PC-3 (cell line): ENCODE results near the gene RBM6. TPM values are rescaled to one million over a fixed set of nuclear protein-coding genes. Genes with fewer than 3 reads are reported as not detected.
A peak's percentile ranks its signal among the peaks of the same experiment; 100 is the strongest.

Experiments used
- ATAC-seq: fragments of 200-7000 bp; cut with Tn5 transposase; 2 replicates; pipeline ENCODE4 v1.9.1; 2020; ENCODE audit warnings: mild to moderate bottlenecking, moderate library complexity
- BruUV-seq: library from RNA; stranded (reverse); fragments of 400-500 nt; replicated peaks from 2 replicates; lab custom pipeline; 2021; lab: Mats Ljungman, UMichigan
- CTCF ChIA-PET: fragments of 300-600 bp; sonication (Branson Sonifier 250); formaldehyde crosslinking; loops from one replicate; lab custom pipeline; 2022; ENCODE audit warnings: antibody characterized with exemption; lab: Charles Lee
- POLR2A ChIA-PET: fragments of 300-600 bp; sonication (Branson Sonifier 250); formaldehyde crosslinking; loops from one replicate; lab custom pipeline; 2022; ENCODE audit warnings: antibody characterized with exemption; ENCODE audit not compliant: unreplicated experiment; lab: Charles Lee
- DNase-seq: peaks from one replicate; pipeline ENCODE4 v3.0.0-alpha.2; 2015
- H2AFZ ChIP-seq: fragments of 300-600 bp; sonication (generic); 2 replicates; pipeline ENCODE4 v1.6.0; 2016; ENCODE audit warnings: antibody characterized with exemption, low read length
- H3F3A ChIP-seq: fragments of 300-600 bp; sonication (generic); one replicate; pipeline ENCODE4 v1.6.0; 2017; ENCODE audit warnings: antibody characterized with exemption, low read length, control low read depth, mild to moderate bottlenecking; ENCODE audit not compliant: unreplicated experiment
- H3K27ac ChIP-seq: fragments of 300-600 bp; sonication (generic); 2 replicates; pipeline ENCODE4 v1.5.1; 2016; ENCODE audit warnings: mild to moderate bottlenecking, low read length
- H3K27me3 ChIP-seq: fragments of 300-600 bp; sonication (generic); 2 replicates; pipeline ENCODE4 v1.6.1; 2016; ENCODE audit warnings: low read length, mixed read lengths
- H3K36me3 ChIP-seq: fragments of 300-600 bp; sonication (generic); 2 replicates; pipeline ENCODE4 v1.6.1; 2016; ENCODE audit warnings: low read depth, mixed run types, low read length, mixed read lengths
- H3K4me1 ChIP-seq: fragments of 300-600 bp; sonication (generic); 2 replicates; pipeline ENCODE4 v1.5.1; 2016; ENCODE audit warnings: low read length; ENCODE audit not compliant: insufficient read depth
- H3K4me2 ChIP-seq: fragments of 300-600 bp; sonication (generic); 2 replicates; pipeline ENCODE4 v1.6.0; 2016; ENCODE audit warnings: low read length
- H3K4me3 ChIP-seq: fragments of 300-600 bp; sonication (generic); 2 replicates; pipeline ENCODE4 v1.5.1; 2016; ENCODE audit warnings: mild to moderate bottlenecking, low read length, mixed read lengths
- H3K79me2 ChIP-seq: fragments of 300-600 bp; sonication (generic); 2 replicates; pipeline ENCODE4 v1.6.1; 2017; ENCODE audit warnings: low read length, mixed read lengths
- H3K9ac ChIP-seq: fragments of 300-600 bp; sonication (generic); 2 replicates; pipeline ENCODE4 v1.6.0; 2016; ENCODE audit warnings: mild to moderate bottlenecking, low read length
- H3K9me2 ChIP-seq: fragments of 300-600 bp; sonication (generic); replicated peaks from 2 replicates; pipeline ENCODE4 v1.6.1; 2016; ENCODE audit warnings: mixed run types, low read length, mixed read lengths
- H3K9me3 ChIP-seq: fragments of 300-600 bp; sonication (generic); 2 replicates; pipeline ENCODE4 v1.6.1; 2016; ENCODE audit warnings: low read length, mixed read lengths
- H4K20me1 ChIP-seq: fragments of 300-600 bp; sonication (generic); 2 replicates; pipeline ENCODE4 v1.6.1; 2016; ENCODE audit warnings: low read length, mixed read lengths
- EZH2 ChIP-seq: fragments of 300-600 bp; sonication (generic); IDR thresholded peaks from one replicate; pipeline ENCODE4 v1.6.1; 2017; ENCODE audit warnings: antibody characterized with exemption, mild to moderate bottlenecking, low read length; ENCODE audit not compliant: unreplicated experiment
- EZH2phosphoT487 ChIP-seq: fragments of 300-600 bp; sonication (generic); IDR thresholded peaks from 2 replicates; pipeline ENCODE4 v1.6.1; 2018; ENCODE audit warnings: mild to moderate bottlenecking, antibody characterized with exemption, low read length, borderline replicate concordance
- intact Hi-C: fragments of 100-400 bp; cut with micrococcal nuclease; formaldehyde crosslinking; loops from 2 replicates; pipeline ENCODE4 v1.9.0; 2023
- total RNA-seq: library from RNA; depleted of rRNA; stranded (reverse); fragments of >200 nt; gene quantifications from 2 replicates; pipeline ENCODE4 v1.2.3, GENCODE V29; 2014
- TF ChIP-seq, protein P1 (sequence below): fragments of 300-600 bp; sonication (generic); conservative IDR thresholded peaks from 2 replicates; pipeline ENCODE4 v1.5.1; 2017; ENCODE audit warnings: antibody characterized with exemption, low read depth, mild to moderate bottlenecking, low read length

Gene RBM6
- total RNA-seq, 1 experiment from 2014 or later: 64.6 TPM

DNA sequence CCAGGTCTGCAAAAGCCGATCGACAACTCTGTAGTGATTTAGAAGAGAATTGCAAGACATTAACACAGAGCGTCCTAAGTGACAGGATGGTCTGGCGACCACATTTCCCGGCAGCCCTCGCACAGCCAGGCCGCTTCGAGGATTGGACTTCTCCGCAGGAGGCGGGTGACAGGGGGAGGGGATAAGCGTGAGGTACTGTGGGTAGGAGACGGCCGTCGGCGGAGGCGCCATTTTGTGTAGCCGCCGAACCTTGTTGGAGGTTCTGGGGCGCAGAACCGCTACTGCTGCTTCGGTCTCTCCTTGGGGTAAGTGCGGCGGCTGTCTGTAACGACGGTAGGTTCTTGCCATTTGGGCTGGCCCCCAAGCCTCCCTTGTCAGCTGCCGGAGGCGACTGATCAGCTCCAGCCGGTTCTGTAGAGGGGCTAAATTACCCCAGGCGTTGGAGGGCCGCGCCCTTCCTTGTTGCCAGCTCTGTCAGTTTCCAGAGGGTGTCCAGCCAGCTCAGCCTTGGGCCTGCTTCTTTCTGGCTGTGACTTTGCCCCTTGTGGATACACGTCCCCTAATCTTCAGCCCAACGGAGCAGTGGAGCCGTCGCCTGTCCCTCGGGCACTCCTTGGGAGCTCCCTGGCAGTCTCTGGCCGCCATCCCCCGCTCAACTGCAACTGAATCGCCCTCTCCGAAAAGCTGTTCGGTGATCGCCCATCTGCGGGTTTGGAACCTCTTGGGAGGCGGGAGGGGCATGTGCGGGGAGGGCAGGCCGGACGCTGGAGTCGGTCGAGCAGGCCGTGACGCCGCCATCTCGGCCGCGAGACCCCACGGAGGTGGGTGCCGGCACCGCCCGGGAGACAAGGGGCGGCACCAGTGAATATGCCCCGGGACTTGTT, 149.0 kb downstream of the RBM6 start, which contains the start of gene RBM5:
Gene RBM5, plus strand, starts transcription at position 195 of the 884 bp plus-strand sequence. CDS start 1,516 bp downstream, outside the sequence.
- peaks cover 45% of the 10 kb centered on the region for H3K79me2 ChIP-seq
- peak within 1 kb of the TSS; percentile 100 for H3K9ac ChIP-seq
- DNase-seq: peak; percentile 95
- H2AFZ ChIP-seq: peak within 1 kb of the TSS; percentile 98
- H4K20me1 ChIP-seq: peaks cover 17% of the 10 kb centered on the region
- CTCF ChIA-PET: no interaction called here
- peaks cover 34% of the 10 kb centered on the region for H3K36me3 ChIP-seq
- no peaks in the 10 kb centered on the region for H3F3A ChIP-seq
- H3K27ac ChIP-seq: peak within 1 kb of the TSS; percentile 85
- peak within 1 kb of the TSS; percentile 92 for H3K4me2 ChIP-seq
- H3K4me1 ChIP-seq: peaks cover 17% of the 10 kb centered on the region
- POLR2A ChIA-PET: no interaction called here
- no peaks in the 10 kb centered on the region for H3K9me3 ChIP-seq
- H3K9me2 ChIP-seq: no peaks in the 10 kb centered on the region
- H3K4me3 ChIP-seq: peak within 1 kb of the TSS; percentile 97
- ATAC-seq: peak; percentile 100
- intact Hi-C loops: no loop called here
- no peaks in the 10 kb centered on the region for H3K27me3 ChIP-seq
- BruUV-seq: TSS peak; percentile 37
- no peak for TF ChIP-seq EZH2phosphoT487

DNA sequence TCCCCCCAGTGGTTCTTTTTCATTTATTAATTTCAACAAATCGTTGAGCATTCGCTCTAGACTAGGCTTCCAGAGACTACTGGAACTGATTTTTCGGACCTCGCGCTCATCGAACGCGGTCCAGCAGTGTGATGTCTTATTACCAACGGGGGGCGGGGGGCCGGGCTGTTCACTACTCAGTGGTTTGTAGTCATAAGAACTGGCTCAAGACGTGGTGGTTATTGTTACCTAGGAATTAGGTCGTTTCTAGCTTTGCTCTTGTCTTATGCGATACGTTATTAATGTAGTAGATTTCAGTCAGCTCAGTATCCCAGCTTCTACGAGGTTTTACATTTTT, 149.6 kb downstream of the RBM6 start:
- H2AFZ ChIP-seq: peak overlapping the region; percentile 98
- intact Hi-C loops: no loop called here
- H3K4me1 ChIP-seq: peaks cover 17% of the 10 kb centered on the region
- peaks cover 48% of the 10 kb centered on the region for H3K79me2 ChIP-seq
- ATAC-seq (peak; percentile 18), DNase-seq (no peak)
- H3K9me3 ChIP-seq: no peaks in the 10 kb centered on the region
- peaks cover 37% of the 10 kb centered on the region for H3K36me3 ChIP-seq
- no peak for TF ChIP-seq EZH2
- TF ChIP-seq EZH2phosphoT487: no peak
- TF ChIP-seq, protein P1, sequence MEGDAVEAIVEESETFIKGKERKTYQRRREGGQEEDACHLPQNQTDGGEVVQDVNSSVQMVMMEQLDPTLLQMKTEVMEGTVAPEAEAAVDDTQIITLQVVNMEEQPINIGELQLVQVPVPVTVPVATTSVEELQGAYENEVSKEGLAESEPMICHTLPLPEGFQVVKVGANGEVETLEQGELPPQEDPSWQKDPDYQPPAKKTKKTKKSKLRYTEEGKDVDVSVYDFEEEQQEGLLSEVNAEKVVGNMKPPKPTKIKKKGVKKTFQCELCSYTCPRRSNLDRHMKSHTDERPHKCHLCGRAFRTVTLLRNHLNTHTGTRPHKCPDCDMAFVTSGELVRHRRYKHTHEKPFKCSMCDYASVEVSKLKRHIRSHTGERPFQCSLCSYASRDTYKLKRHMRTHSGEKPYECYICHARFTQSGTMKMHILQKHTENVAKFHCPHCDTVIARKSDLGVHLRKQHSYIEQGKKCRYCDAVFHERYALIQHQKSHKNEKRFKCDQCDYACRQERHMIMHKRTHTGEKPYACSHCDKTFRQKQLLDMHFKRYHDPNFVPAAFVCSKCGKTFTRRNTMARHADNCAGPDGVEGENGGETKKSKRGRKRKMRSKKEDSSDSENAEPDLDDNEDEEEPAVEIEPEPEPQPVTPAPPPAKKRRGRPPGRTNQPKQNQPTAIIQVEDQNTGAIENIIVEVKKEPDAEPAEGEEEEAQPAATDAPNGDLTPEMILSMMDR: no peak
- peaks cover 17% of the 10 kb centered on the region for H4K20me1 ChIP-seq
- peak overlapping the region; percentile 92 for H3K4me2 ChIP-seq
- no peaks in the 10 kb centered on the region for H3F3A ChIP-seq
- H3K27ac ChIP-seq: peak overlapping the region; percentile 85
- no peaks in the 10 kb centered on the region for H3K27me3 ChIP-seq
- H3K4me3 ChIP-seq: peak overlapping the region; percentile 97
- no peaks in the 10 kb centered on the region for H3K9me2 ChIP-seq
- CTCF ChIA-PET: no interaction called here
- POLR2A ChIA-PET: no interaction called here
- peak overlapping the region; percentile 100 for H3K9ac ChIP-seq
- BruUV-seq: no TSS peak

DNA sequence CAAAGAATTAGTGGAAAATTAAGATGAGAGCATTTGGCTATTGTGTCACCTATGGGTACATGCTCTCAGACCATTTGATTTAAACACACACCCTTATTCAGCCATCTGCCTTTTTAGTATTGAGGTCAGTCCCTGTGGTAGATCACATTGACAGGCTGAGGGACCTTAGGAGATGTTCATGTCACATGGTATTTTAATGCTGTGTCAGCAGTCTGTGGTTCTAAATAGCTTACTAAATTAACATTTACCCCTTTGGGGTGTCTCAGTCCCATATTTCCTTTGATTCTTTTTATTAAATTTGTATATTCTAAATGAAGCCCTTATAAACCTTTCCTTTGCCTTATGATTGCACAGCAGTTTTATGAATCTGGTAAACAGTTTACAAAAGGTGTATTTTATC, 151.0 kb downstream of the RBM6 start:
- POLR2A ChIA-PET: no interaction called here
- Histone ChIP-seq H3K4me1 (peaks cover 21% of the 10 kb centered on the region), H3K4me3 (peak overlapping the region; percentile 97), H3K27me3 (no peaks in the 10 kb centered on the region), H3K9me2 (no peaks in the 10 kb centered on the region), H3K36me3 (peaks cover 51% of the 10 kb centered on the region), H3F3A (no peaks in the 10 kb centered on the region), H4K20me1 (peaks cover 18% of the 10 kb centered on the region), H3K4me2 (peak overlapping the region; percentile 92), H3K9ac (0 out of 2 replicates have a peak overlapping the region, but pooled peaks have one; percentile 100), H2AFZ (no peak overlapping the region), H3K9me3 (no peaks in the 10 kb centered on the region), H3K79me2 (peaks cover 62% of the 10 kb centered on the region), H3K27ac (no peak overlapping the region)
- CTCF ChIA-PET: no interaction called here
- intact Hi-C loops: no loop called here
- no peak for DNase-seq
- no TSS peak for BruUV-seq
- ATAC-seq: no peak
- TF ChIP-seq, protein P1: no peak
- no peak for TF ChIP-seq EZH2
- TF ChIP-seq EZH2phosphoT487: no peak
